Prostate gland (tissue), 2 donors: ENCODE results near the gene BEX5. TPM values are rescaled to one million over a fixed set of nuclear protein-coding genes. Genes with fewer than 3 reads are reported as not detected.
A peak's percentile ranks its signal among the peaks of the same experiment; 100 is the strongest.
"Not testable (repeated sequence)": the region's sequence is repeated elsewhere in the genome, so short reads cannot be mapped to it uniquely, and the experiment has no call there.

Experiments
- DNase-seq: peaks from one replicate; pipeline ENCODE4 v3.0.0-alpha.2; 2019; ENCODE audit warnings: low spot score
- H3K27ac ChIP-seq, 2 donors: fragments of 200-600 bp; sonication (generic); 2 replicates each; pipeline ENCODE4 v1.5.1; 2017 to 2019
- H3K27me3 ChIP-seq: fragments of 200-600 bp; sonication (generic); replicated peaks from 2 replicates; pipeline ENCODE4 v1.5.1; 2019; ENCODE audit not compliant: insufficient read depth
- H3K36me3 ChIP-seq, 2 donors: fragments of 200-600 bp; sonication (generic); 1 replicate in 1 of 2; 2 replicates in 1 of 2; pipeline versions ENCODE4 v1.5.1 to v1.8.1; 2017 to 2019
- H3K4me1 ChIP-seq: fragments of 200-600 bp; sonication (generic); replicated peaks from 2 replicates; pipeline ENCODE4 v1.5.1; 2019
- H3K4me3 ChIP-seq, 2 donors: fragments of 200-600 bp; sonication (generic); 2 replicates each; pipeline ENCODE4 v1.5.1; 2017 to 2019
- H3K9me3 ChIP-seq: fragments of 200-600 bp; sonication (generic); 2 replicates; pipeline ENCODE4 v1.5.1; 2017
- POLR2A ChIP-seq: fragments of 450-650 bp; IDR thresholded peaks from one replicate; pipeline ENCODE4 v1.6.1; 2016; ENCODE audit warnings: antibody characterized with exemption, mild to moderate bottlenecking
- POLR2AphosphoS5 ChIP-seq: sonication (generic); formaldehyde crosslinking; IDR thresholded peaks from one replicate; pipeline ENCODE4 v1.6.1; 2017; ENCODE audit warnings: antibody characterized with exemption
- WGBS: methylation state at CpG from one replicate; pipeline ENCODE4 v1.1.5; 2018; 5-methylcytosine and 5-hydroxymethylcytosine counted together
- intact Hi-C: fragments of 100-400 bp; cut with DNase I; formaldehyde crosslinking; loops from one replicate; pipeline ENCODE4 v1.14.2; 2022
- total RNA-seq, 2 donors: library from RNA; depleted of rRNA; stranded (reverse); fragments of >200 nt; gene quantifications; one replicate each; pipeline ENCODE4 v1.1.0, GENCODE V29; 2016
- TF ChIP-seq, protein P1 (sequence below), 4 experiments: fragments of 200-600 bp in 2 of 4; fragments of 450-650 bp in 2 of 4; sonication (generic) in 2 of 4; IDR thresholded peaks; 1 replicate in 3 of 4; 2 replicates in 1 of 4; pipeline ENCODE4 v1.5.1; 2016 to 2019; ENCODE audit warnings: antibody characterized with exemption in 4 of 4, mild to moderate bottlenecking in 2 of 4, moderate library complexity in 2 of 4

The BEX5 gene
- total RNA-seq, 2 donors from 2014 or later, result 3.2 to 24.5 TPM

DNA sequence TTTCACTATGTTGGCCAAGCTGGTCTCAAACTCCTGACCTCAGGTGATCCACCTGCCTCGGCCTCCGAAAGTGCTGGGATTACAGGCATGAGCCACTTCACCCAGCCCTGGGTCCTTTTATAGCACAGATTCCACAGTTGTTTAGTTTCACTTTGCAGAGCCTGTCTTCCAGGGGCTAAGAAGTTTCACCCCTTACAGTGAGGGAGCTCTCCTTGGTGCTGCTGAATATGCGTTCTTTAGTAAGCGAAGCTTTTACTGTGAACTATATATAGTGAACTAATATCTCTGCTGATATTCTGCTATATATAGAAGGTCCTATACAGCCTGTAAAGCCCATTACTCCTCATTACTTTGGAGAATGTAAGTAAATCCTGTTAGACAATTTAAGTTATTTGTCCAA is 17.7 kb downstream of the BEX5 start:
- no peak overlapping the region for H3K4me3 ChIP-seq
- no peak overlapping the region for H3K27ac ChIP-seq
- H3K9me3 ChIP-seq, result no peaks in the 10 kb centered on the region
- intact Hi-C loops, result no loop called here
- no peaks in the 10 kb centered on the region for H3K27me3 ChIP-seq
- 25% methylated on average over 4 of the region's 4 CpGs for WGBS
- no peaks in the 10 kb centered on the region for H3K36me3 ChIP-seq
- DNase-seq, result no peak
- TF ChIP-seq, protein P1, sequence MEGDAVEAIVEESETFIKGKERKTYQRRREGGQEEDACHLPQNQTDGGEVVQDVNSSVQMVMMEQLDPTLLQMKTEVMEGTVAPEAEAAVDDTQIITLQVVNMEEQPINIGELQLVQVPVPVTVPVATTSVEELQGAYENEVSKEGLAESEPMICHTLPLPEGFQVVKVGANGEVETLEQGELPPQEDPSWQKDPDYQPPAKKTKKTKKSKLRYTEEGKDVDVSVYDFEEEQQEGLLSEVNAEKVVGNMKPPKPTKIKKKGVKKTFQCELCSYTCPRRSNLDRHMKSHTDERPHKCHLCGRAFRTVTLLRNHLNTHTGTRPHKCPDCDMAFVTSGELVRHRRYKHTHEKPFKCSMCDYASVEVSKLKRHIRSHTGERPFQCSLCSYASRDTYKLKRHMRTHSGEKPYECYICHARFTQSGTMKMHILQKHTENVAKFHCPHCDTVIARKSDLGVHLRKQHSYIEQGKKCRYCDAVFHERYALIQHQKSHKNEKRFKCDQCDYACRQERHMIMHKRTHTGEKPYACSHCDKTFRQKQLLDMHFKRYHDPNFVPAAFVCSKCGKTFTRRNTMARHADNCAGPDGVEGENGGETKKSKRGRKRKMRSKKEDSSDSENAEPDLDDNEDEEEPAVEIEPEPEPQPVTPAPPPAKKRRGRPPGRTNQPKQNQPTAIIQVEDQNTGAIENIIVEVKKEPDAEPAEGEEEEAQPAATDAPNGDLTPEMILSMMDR (IDR thresholded peaks at IDR 0.05), result no peak
- no peak for TF ChIP-seq POLR2A
- TF ChIP-seq POLR2AphosphoS5, result no peak
- H3K4me1 ChIP-seq, result no peaks in the 10 kb centered on the region

DNA sequence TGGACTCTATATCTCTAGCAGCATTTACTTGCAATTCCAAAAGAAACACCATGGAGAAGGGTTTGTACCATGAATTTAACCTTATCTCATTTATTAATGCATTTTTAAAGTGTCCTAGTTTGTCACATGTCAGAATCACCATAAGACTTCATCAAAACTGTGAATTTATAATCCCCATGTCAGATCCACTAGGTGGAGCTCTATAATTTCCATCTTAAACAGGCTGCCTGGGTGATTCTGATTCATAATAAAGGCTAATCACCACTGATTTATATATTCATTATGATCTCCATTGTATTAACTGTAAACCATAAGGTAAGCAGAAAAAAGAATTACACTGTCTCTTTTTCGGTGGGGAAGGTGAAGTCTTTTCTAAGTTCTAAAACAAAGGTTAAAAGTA is 26.3 kb downstream of the BEX5 start:
- Histone ChIP-seq H3K4me1 (no peaks in the 10 kb centered on the region), H3K9me3 (no peaks in the 10 kb centered on the region), H3K27ac (no peak overlapping the region), H3K27me3 (no peaks in the 10 kb centered on the region), H3K36me3 (no peaks in the 10 kb centered on the region), H3K4me3 (no peak overlapping the region)
- intact Hi-C loops, result no loop called here
- no peak for DNase-seq
- TF ChIP-seq POLR2A (no peak), POLR2AphosphoS5 (no peak)
- TF ChIP-seq, protein P1 (IDR thresholded peaks at IDR 0.05), result peak in 1 of 4 experiments; percentile 9
- 59% methylated on average over 1 of the region's 1 CpG for WGBS

DNA sequence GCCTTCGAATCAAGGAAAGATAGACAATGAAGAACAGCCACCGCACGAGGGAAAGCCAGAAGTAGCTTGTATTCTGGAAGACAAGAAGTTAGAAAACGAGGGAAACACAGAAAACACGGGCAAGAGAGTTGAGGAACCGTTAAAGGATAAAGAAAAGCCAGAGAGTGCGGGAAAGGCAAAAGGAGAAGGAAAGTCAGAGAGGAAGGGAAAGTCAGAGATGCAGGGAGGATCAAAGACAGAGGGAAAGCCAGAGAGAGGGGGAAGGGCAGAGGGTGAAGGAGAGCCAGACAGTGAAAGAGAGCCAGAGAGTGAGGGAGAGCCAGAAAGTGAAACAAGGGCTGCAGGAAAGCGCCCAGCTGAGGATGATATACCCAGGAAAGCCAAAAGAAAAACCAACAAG is 28.9 kb downstream of the BEX5 start:
- no peak overlapping the region for H3K4me3 ChIP-seq
- no peaks in the 10 kb centered on the region for H3K27me3 ChIP-seq
- H3K4me1 ChIP-seq, result no peaks in the 10 kb centered on the region
- H3K27ac ChIP-seq, result no peak overlapping the region
- H3K36me3 ChIP-seq, result no peaks in the 10 kb centered on the region
- intact Hi-C loops, result no loop called here
- TF ChIP-seq, protein P1 (IDR thresholded peaks at IDR 0.05), result no peak
- no peak for TF ChIP-seq POLR2AphosphoS5
- no peak for TF ChIP-seq POLR2A
- WGBS, result 43% methylated on average over 8 of the region's 8 CpGs
- no peaks in the 10 kb centered on the region for H3K9me3 ChIP-seq
- no peak for DNase-seq

DNA sequence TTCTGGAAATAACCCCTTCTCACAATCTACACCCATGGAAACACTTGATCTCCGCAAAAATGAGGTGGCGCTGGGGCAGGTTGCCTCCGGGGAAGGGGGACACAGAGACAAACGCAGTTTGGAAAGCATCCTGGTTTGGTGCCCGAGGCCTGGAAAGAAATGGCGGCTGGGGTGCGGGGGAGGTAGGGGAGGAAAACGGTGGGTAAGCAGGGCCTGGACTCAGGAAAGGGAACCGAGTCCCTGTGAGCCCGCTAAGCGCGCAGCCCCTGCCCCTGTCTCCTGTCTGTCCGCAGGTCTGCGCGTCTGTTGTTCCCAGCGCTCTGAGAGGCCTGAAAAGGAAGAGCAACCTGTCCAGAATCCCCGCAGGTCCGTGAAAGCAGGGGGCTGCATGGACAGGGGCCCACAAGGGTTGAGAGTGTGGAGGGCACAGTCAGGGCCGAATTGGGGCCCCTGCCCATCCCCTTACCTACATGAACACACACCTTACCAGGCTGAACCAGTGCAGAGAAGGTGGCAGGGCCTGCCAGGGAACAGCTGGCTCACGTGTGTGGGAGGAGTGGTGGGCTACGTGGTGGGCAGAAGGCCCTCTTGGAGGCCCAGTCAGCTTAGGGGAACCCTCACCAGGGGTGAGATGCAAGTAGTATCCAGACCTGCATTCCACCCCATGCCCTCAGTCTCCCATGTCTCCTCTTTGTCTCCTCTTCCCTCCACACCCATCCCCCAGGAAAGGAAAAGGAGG is 29.5 kb downstream of the BEX5 start:
- 18% methylated on average over 19 of the region's 21 CpGs for WGBS
- intact Hi-C loops, H3K27ac ChIP-seq: not testable (repeated sequence)

DNA sequence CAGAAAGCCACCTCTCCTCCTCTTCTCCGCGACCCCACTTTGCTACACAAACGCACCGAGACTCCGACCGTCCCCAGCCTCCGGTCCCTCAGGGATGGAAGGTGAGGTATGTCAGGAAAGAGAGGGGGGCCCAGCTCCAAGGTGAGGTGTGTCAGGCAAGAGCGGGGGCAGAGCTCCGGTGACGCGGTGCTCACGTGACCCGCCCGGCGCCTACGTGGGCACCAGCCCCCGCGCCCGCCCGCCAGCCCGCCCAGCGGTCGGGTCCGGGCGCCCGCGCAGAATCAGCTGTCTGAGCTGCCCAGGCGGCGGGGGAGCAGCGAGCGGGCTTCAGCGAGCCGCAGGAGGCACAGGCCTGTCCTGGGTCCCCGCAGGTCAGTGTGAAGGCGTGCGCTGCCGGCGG is 30.3 kb downstream of the BEX5 start, which contains the start of gene TCEAL2:
TSS of gene TCEAL2 (plus strand) at position 244 of the 400 bp plus-strand sequence. CDS start 1,152 bp downstream, outside the sequence.
- H3K36me3 ChIP-seq, H3K9me3 ChIP-seq, H3K4me1 ChIP-seq, H3K27ac ChIP-seq, intact Hi-C loops, H3K27me3 ChIP-seq: not testable (repeated sequence)
- DNase-seq, result peak; percentile 25
- peak within 1 kb of the TSS; percentile 10 to 22 for H3K4me3 ChIP-seq
- 0% methylated on average over 11 of the region's 38 CpGs for WGBS

More for the DNA sequence above, 29.5 kb downstream of the BEX5 start:
- not testable (repeated sequence) for H3K4me1 ChIP-seq, DNase-seq, H3K36me3 ChIP-seq, H3K9me3 ChIP-seq, H3K27me3 ChIP-seq
- H3K4me3 ChIP-seq, result peak overlapping the region; percentile 10 to 17

DNA sequence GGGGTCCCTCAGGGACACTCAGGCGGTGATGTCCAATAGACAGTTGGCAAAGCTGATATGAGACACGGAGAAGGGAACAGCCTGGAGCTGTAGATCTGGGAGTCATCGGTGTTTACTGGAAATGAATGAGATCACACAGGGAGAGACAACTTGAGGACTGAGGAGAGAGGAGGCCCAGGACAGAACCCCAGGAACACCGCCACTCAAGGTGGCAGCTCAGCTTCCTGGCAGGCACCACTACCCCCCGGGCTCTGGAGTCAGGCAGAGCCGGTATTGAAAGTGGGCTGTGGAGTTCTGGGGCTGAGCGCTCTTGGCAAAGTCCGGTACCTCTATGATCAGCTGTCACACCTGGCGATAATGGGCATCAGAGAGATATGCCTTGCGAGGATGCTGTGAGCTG is 30.8 kb downstream of the BEX5 start:
- H3K4me3 ChIP-seq, result peak overlapping the region in 1 of 2 donors; percentile 22
- H3K4me1 ChIP-seq, H3K27ac ChIP-seq, H3K36me3 ChIP-seq, intact Hi-C loops, DNase-seq, H3K9me3 ChIP-seq, H3K27me3 ChIP-seq: not testable (repeated sequence)
- WGBS, result 9% methylated on average over 8 of the region's 10 CpGs
